ENCODE data around the gene CEP112.

DNA sequence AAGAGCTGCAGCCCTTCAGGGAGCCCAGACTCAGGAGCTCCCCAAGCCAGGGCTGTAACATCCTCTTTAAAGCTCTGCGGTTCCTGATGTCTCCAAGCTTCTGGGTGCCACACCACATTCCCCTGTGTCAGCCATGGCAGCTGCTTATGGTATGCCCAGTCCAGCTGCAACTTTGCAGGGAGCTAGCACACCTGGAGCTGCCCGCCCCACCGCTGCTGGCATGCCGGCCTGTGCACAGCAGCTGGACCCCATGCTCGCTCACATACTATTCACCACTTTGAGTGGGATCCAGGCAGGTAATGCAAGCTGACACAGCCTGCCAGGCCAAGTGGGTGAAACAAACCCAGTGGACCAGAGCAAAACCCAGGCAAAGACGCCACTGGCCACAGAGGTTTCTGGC lies 324.9 kb downstream of the CEP112 start:
- no peak for TF ChIP-seq GATA1 (IDR thresholded peaks at IDR 0.05; ENCODE audit: low read depth, low read length)
- no peak for TF ChIP-seq POLR2A (IDR thresholded peaks at IDR 0.05; ENCODE audit: low read length)

Data from erythroblast (primary cell).